Activated CD4-positive, alpha-beta T cell treated with anti-CD3 and anti-CD28 coated beads for 36 hours (primary cell): ENCODE results near the gene SYNRG. TPM values are rescaled to one million over a fixed set of nuclear protein-coding genes. Genes with fewer than 3 reads are reported as not detected.
"Not testable (repeated sequence)": the region's sequence is repeated elsewhere in the genome, so short reads cannot be mapped to it uniquely, and the experiment has no call there.

ENCODE experiments used
- ATAC-seq: fragments of 200-7000 bp; cut with Tn5 transposase; one replicate; pipeline ENCODE4 v1.10.0; 2021; ENCODE audit warnings: mild to moderate bottlenecking, moderate library complexity
- CTCF ChIA-PET: fragments of 350-600 bp; sonication (Branson Sonifier 250); formaldehyde crosslinking; loops from one replicate; lab custom pipeline; 2021; ENCODE audit warnings: antibody characterized with exemption; lab: Charles Lee
- POLR2A ChIA-PET: fragments of 350-600 bp; sonication (Branson Sonifier 250); formaldehyde crosslinking; loops from one replicate; lab custom pipeline; 2021; ENCODE audit warnings: antibody characterized with exemption, inconsistent platforms; lab: Charles Lee
- DNase-seq: peaks from one replicate; pipeline ENCODE4 v3.0.0-alpha.2; 2020
- H3K27ac Mint-ChIP-seq: one replicate; pipeline ENCODE4 v1.8.0; 2021; ENCODE audit warnings: mixed read lengths
- H3K27me3 Mint-ChIP-seq: one replicate; pipeline ENCODE4 v1.8.0; 2021; ENCODE audit warnings: mixed read lengths
- H3K36me3 Mint-ChIP-seq: one replicate; pipeline ENCODE4 v1.8.0; 2021; ENCODE audit warnings: low read depth, mixed read lengths
- H3K4me1 Mint-ChIP-seq: one replicate; pipeline ENCODE4 v1.8.0; 2021; ENCODE audit warnings: mixed read lengths
- H3K4me3 Mint-ChIP-seq: one replicate; pipeline ENCODE4 v1.8.0; 2021; ENCODE audit warnings: mild to moderate bottlenecking, moderate library complexity, mixed read lengths
- H3K9me3 Mint-ChIP-seq: one replicate; pipeline ENCODE4 v1.8.0; 2021; ENCODE audit warnings: low read depth, mixed read lengths
- intact Hi-C, 2 experiments: fragments of 100-400 bp; cut with DNase I in 1 of 2; cut with micrococcal nuclease in 1 of 2; formaldehyde crosslinking; loops; one replicate each; pipeline versions ENCODE4 v1.14.2 to v1.15.1; 2022 to 2024; cut with DNase I, micrococcal nuclease
- total RNA-seq, 2 experiments: library from RNA; stranded (reverse); gene quantifications; one replicate each; pipeline ENCODE4 v1.2.3, GENCODE V29; 2021

SYNRG gene
- total RNA-seq, 2 experiments from 2014 or later: 39.0 to 46.7 TPM

- ATAC-seq (peak; percentile 50), DNase-seq (no peak)
- H3K4me3 Mint-ChIP-seq: peak overlapping the region; percentile 94
- H3K36me3 Mint-ChIP-seq: peaks cover 30% of the 10 kb centered on the region
- peak overlapping the region; percentile 91 for H3K27ac Mint-ChIP-seq
- H3K4me1 Mint-ChIP-seq: peaks cover 25% of the 10 kb centered on the region
- H3K27me3 Mint-ChIP-seq: peaks cover 19% of the 10 kb centered on the region
- ChIA-PET POLR2A (interaction anchor here (0.5 kb wide), 1 partner anchor 291 kb away, joined by 3 read pairs; no protein-coding TSS in a partner anchor), CTCF (interaction anchor here (0.6 kb wide), 1 partner anchor 206 kb away, joined by 3 read pairs; no protein-coding TSS in a partner anchor)
- H3K9me3 Mint-ChIP-seq: no peaks in the 10 kb centered on the region
- intact Hi-C loops: loop anchor here (1.0 to 5.0 kb wide), 6 partner anchors 33 to 694 kb away; partner anchors contain the start of genes SYNRG (in 2 of the 2) and AATF (in 1 of the 2)
These were observed 33.5 kb upstream of the SYNRG start for GRCh38 chr17:37642681-37643080.

GRCh38 chr17:37640015-37640414 lies 30.8 kb upstream of the SYNRG start:
- no peak for DNase-seq
- CTCF ChIA-PET: interaction anchor here (0.6 kb wide), 1 partner anchor 13 kb away, joined by 4 read pairs; no protein-coding TSS in a partner anchor
- Mint-ChIP-seq H3K4me1 (peaks cover 25% of the 10 kb centered on the region), H3K27ac (no peak overlapping the region), H3K4me3 (no peak overlapping the region), H3K36me3 (peaks cover 43% of the 10 kb centered on the region), H3K9me3 (no peaks in the 10 kb centered on the region), H3K27me3 (peaks cover 8% of the 10 kb centered on the region)
- ATAC-seq: no peak
- intact Hi-C loops: loop anchor here (5.0 kb wide), 1 partner anchor 152 kb away; no protein-coding TSS in a partner anchor
- POLR2A ChIA-PET: interaction anchor here (0.7 kb wide), 1 partner anchor 22 kb away, joined by 4 read pairs; no protein-coding TSS in a partner anchor

GRCh38 chr17:37637956-37638355 lies 28.7 kb upstream of the SYNRG start:
- H3K36me3 Mint-ChIP-seq: peaks cover 42% of the 10 kb centered on the region

GRCh38 chr17:37616430-37616829 lies 7.2 kb upstream of the SYNRG start:
- H3K4me3 Mint-ChIP-seq, H3K27ac Mint-ChIP-seq, POLR2A ChIA-PET, ATAC-seq, H3K9me3 Mint-ChIP-seq, CTCF ChIA-PET, DNase-seq, H3K4me1 Mint-ChIP-seq, H3K27me3 Mint-ChIP-seq, intact Hi-C loops: not testable (repeated sequence)
- H3K36me3 Mint-ChIP-seq: peaks cover 20% of the 10 kb centered on the region

More at GRCh38 chr17:37637956-37638355, 28.7 kb upstream of the SYNRG start:
- Mint-ChIP-seq H3K9me3 (no peaks in the 10 kb centered on the region), H3K27ac (no peak overlapping the region), H3K4me1 (peaks cover 20% of the 10 kb centered on the region), H3K4me3 (no peak overlapping the region), H3K27me3 (no peaks in the 10 kb centered on the region)
- ChIA-PET CTCF (interaction anchor here (1.6 kb wide), 1 partner anchor 28 kb away, joined by 5 read pairs; the partner anchor contains the start of gene SYNRG), POLR2A (no interaction called here)
- intact Hi-C loops: no loop called here
- no peak for ATAC-seq
- no peak for DNase-seq

DNA sequence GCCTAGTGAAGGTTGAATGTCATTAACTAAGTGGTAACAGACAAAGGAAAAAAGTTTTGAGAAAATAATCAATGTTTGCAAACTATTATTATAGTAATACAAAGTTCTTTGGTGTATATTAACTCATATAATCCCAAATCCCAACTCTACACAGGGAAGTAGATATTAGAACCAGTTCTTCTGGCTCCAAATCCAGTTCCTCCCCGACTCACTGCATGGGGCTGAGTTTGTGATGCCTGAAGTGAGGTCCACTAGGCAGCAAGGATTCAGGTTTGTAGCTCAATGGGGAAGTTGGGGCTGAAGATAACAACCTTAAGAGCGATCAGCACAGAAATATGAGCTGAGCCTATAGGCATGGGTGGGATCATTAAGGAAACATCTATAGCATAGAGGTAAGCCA lies 5.6 kb upstream of the SYNRG start:
- ChIA-PET CTCF (no interaction called here), POLR2A (no interaction called here)
- H3K27me3 Mint-ChIP-seq: no peaks in the 10 kb centered on the region
- ATAC-seq: no peak
- H3K9me3 Mint-ChIP-seq: no peaks in the 10 kb centered on the region
- no peak overlapping the region for H3K27ac Mint-ChIP-seq
- intact Hi-C loops: no loop called here
- DNase-seq: no peak
- H3K4me1 Mint-ChIP-seq: peaks cover under 1% of the 10 kb centered on the region
- H3K36me3 Mint-ChIP-seq: peaks cover 16% of the 10 kb centered on the region
- no peak overlapping the region for H3K4me3 Mint-ChIP-seq

DNA sequence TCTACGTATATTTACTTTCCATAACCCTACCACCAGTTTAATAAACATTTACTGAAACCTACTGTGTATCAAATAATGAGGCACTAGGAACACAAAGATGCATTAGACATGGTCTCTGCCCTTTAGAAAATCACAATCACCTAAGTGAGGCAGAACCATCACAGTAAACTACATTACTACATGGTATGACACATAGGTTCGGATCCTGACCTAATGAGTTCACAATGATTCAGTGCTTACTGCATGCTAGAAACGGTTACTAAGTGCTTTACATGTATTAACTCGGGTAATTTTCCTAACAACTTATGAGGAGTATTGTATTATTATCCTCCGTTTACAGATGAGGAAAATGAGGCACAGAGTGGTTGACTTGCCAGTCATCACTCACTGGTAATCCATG lies 5.2 kb upstream of the SYNRG start:
- peaks cover 16% of the 10 kb centered on the region for H3K36me3 Mint-ChIP-seq
- CTCF ChIA-PET: no interaction called here
- peaks cover 4% of the 10 kb centered on the region for H3K4me1 Mint-ChIP-seq

GRCh38 chr17:37610971-37611370 lies 1.8 kb upstream of the SYNRG start:
- no peak for DNase-seq
- ChIA-PET CTCF (interaction anchor here (5.0 kb wide), 1 partner anchor 9 kb away, joined by 22 read pairs; no protein-coding TSS in a partner anchor), POLR2A (interaction anchor here (1.2 kb wide), 1 partner anchor 8 kb away, joined by 3 read pairs; no protein-coding TSS in a partner anchor)
- Mint-ChIP-seq H3K4me3 (no peak overlapping the region), H3K4me1 (peaks cover 21% of the 10 kb centered on the region), H3K27me3 (no peaks in the 10 kb centered on the region), H3K36me3 (peaks cover 11% of the 10 kb centered on the region), H3K9me3 (no peaks in the 10 kb centered on the region), H3K27ac (peak overlapping the region; percentile 65)
- no peak for ATAC-seq
- intact Hi-C loops: no loop called here

More for the DNA sequence above, 5.2 kb upstream of the SYNRG start:
- H3K4me3 Mint-ChIP-seq: no peak overlapping the region
- no peak for ATAC-seq
- POLR2A ChIA-PET: no interaction called here
- no peak for DNase-seq
- intact Hi-C loops: no loop called here
- peak overlapping the region; percentile 13 for H3K27ac Mint-ChIP-seq
- no peaks in the 10 kb centered on the region for H3K9me3 Mint-ChIP-seq
- H3K27me3 Mint-ChIP-seq: no peaks in the 10 kb centered on the region

GRCh38 chr17:37610041-37610420 lies 813 bp upstream of the SYNRG start:
- DNase-seq, H3K9me3 Mint-ChIP-seq, H3K27me3 Mint-ChIP-seq, intact Hi-C loops, ATAC-seq: not testable (repeated sequence)
- H3K36me3 Mint-ChIP-seq: peaks cover 16% of the 10 kb centered on the region
- ChIA-PET CTCF (interaction anchor here (0.5 to 5.0 kb wide), 9 partner anchors 9 to 237 kb away, joined by 3 to 22 read pairs (median 4); no protein-coding TSS in a partner anchor), POLR2A (interaction anchor here (0.6 to 1.2 kb wide), 6 partner anchors 9 to 948 kb away, joined by 3 to 7 read pairs (median 5); no protein-coding TSS in a partner anchor)
- peak overlapping the region; percentile 85 for H3K4me3 Mint-ChIP-seq
- peak overlapping the region; percentile 82 for H3K27ac Mint-ChIP-seq
- H3K4me1 Mint-ChIP-seq: peaks cover 30% of the 10 kb centered on the region

DNA sequence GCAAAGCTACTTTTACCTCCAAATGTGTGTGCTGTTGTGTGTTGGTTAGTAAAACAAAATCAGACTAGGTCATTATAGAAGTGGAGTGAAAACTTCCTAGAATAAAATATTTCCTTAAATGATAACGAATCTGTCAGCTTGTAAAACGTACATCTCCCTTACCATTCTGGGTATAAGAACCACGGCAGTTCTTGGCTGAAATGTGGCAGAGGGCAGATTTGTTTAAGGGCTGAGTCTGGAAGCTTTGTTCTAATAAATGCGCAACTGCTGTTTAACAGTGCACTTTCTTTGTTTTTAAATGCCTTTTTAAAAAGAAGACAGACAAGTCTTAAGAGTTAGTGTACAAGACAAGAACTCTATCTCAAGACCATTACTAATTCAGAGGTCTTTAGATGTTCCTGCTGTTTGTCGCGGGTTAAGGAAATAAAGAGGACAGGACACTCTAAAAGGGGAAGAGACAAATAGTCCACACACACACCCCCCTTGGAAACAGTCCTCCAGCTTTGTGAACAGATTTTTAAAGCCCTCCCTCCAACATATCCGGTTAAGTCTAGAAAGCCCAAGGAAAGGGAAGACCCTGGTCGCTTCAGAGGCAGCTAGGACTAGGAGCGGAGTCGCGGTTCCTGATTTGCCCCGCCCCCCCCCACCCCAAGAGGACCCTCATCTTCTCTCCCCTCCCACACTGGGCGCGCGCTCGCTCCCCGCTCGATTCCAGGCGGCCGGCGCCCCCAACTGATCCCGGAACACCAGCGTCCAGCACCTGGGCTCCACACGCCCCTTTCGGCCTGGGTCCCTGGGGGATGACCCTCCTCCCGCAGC lies 658 bp downstream of the SYNRG start:
- Mint-ChIP-seq H3K36me3 (peaks cover 18% of the 10 kb centered on the region), H3K27ac (peak overlapping the region; percentile 98), H3K4me1 (peaks cover 45% of the 10 kb centered on the region), H3K27me3 (no peaks in the 10 kb centered on the region), H3K4me3 (peak overlapping the region; percentile 85), H3K9me3 (no peaks in the 10 kb centered on the region)
- ATAC-seq (peak; percentile 4), DNase-seq (no peak)
- intact Hi-C loops: loop anchor here (1.0 to 5.0 kb wide), 20 partner anchors 34 to 1289 kb away; partner anchors contain the start of genes DDX52 (in 2 of the 2), ACACA (in 1 of the 2), DUSP14 (in 1 of the 2) and MRM1 (in 1 of the 2)
- ChIA-PET POLR2A (interaction anchor here (0.5 to 1.1 kb wide), 5 partner anchors 9 to 263 kb away, joined by 3 to 5 read pairs (median 3); no protein-coding TSS in a partner anchor), CTCF (interaction anchor here (0.6 to 5.0 kb wide), 7 partner anchors 8 to 1629 kb away, joined by 3 to 22 read pairs (median 5); no protein-coding TSS in a partner anchor)

DNA sequence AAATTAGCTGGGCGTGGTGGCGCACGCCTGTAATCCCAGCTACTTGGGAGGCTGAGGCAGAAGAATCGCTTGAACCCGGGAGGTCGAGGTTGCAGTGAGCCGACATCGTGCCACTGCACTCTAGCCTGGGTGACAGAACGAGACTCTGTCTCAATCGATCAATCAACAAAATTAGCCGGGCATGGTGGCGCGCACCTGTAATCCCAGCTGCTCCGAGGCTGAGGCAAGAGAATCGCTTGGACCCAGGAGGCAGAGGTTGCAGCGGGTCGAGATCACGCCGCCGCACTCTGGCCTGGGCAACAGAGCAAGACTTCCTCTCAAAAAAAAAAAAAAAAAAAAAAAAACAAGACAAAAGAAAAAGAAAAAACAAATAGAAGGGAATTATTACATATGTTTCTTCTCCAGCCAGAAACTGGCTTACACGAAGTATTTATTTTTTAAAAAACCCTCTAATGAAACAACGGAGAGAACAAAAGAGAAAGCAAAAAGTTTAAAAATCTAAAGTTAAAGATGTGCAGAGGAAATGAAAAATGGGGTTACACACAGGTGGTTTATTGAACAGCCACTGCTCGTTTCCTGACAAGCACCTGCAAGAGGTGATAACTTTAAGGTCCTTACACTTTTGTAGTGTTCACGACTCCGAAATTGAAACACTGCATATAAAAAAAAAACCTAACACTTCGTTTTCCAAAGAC lies 1.4 kb downstream of the SYNRG start:
- Mint-ChIP-seq H3K36me3 (peaks cover 21% of the 10 kb centered on the region), H3K27me3 (no peaks in the 10 kb centered on the region), H3K4me1 (peaks cover 52% of the 10 kb centered on the region), H3K27ac (peak overlapping the region; percentile 98), H3K9me3 (no peaks in the 10 kb centered on the region), H3K4me3 (peak overlapping the region; percentile 85)
- intact Hi-C loops: loop anchor here (2.0 to 5.0 kb wide), 14 partner anchors 35 to 1290 kb away; partner anchors contain the start of genes ACACA (in 1 of the 2), DDX52 (in 1 of the 2), MRM1 (in 1 of the 2) and MRPL45 (in 1 of the 2)
- CTCF ChIA-PET: interaction anchor here (0.6 to 0.9 kb wide), 5 partner anchors 7 to 1197 kb away, joined by 3 to 4 read pairs (median 3); no protein-coding TSS in a partner anchor
- ATAC-seq: no peak
- peak; percentile 46 for DNase-seq
- POLR2A ChIA-PET: interaction anchor here (0.7 kb wide), 1 partner anchor 9 kb away, joined by 3 read pairs; no protein-coding TSS in a partner anchor
